GM21825 (cell line): ENCODE data around the gene CACNA1F.

ENCODE experiments used
- ATAC-seq: cut with Tn5 transposase; IDR thresholded peaks from one replicate; pipeline ENCODE4 v1.9.1; 2021; ENCODE audit warnings: mild to moderate bottlenecking, moderate library complexity; ENCODE audit not compliant: unreplicated experiment

CACNA1F gene

GRCh38 chrX:49231333-49232000 lies 1.7 kb downstream of the CACNA1F start:
- ATAC-seq: no peak

DNA sequence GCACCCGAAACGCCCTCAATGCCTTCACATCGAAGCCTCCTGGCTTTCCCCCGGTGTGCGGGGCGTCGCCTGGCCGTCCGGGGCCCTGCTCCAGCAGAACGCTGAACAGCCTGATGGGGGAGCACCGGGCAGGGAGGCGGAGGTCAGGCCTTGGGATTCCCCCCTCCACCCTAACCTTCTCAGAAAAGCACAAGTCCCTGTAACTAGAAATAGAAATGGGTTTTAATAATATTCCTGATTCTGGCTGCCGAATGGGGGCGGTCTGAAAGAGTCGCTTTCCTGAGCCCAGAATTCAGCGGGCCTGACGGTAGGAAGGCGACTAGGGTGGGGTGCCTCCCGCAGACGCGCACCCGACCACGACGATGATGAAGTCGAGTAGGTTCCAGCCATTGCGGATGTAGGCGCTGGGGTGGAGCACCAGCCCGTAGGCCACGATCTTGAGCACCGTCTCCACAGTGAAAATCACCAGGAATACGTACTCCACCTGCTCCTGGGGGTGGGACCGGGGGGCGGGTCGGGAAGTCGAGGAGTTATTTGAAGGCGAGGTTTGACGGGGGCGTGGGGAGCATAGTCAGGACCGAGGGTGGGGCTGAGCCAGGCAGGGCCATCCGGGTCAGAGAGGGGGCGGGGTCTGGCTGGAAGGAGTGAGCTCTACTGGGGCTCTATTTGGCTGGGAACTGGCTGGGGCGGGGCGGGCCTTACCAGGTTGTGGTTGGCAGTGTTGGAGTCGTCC lies 2.5 kb downstream of the CACNA1F start:
- peak; percentile 51 for ATAC-seq

- no peak for ATAC-seq
Measured at GRCh38 chrX:49228185-49228584, 5.0 kb downstream of the CACNA1F start.

DNA sequence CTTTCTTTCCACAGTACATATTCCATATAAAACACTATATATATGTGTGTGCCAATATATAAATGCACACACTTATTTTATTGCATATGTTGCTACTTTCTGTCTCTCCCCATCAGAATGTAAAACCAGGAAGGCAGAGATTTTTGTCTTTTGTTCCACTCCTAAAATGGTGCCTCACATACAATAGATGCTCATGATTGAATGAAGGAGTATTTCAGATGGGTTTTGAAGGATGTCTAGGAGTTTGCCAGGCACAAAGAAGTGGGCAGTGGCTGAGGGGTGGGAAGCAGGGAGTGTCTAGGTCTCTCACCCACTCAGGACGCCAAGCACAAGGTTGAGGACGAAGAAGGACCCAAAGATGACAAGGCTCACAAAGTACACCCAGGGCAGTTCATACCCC lies 5.4 kb downstream of the CACNA1F start:
- ATAC-seq: no peak

- ATAC-seq: no peak
Measured at GRCh38 chrX:49226946-49227345, 6.2 kb downstream of the CACNA1F start.

- ATAC-seq: no peak
Measured at GRCh38 chrX:49225858-49226257, 7.3 kb downstream of the CACNA1F start.

DNA sequence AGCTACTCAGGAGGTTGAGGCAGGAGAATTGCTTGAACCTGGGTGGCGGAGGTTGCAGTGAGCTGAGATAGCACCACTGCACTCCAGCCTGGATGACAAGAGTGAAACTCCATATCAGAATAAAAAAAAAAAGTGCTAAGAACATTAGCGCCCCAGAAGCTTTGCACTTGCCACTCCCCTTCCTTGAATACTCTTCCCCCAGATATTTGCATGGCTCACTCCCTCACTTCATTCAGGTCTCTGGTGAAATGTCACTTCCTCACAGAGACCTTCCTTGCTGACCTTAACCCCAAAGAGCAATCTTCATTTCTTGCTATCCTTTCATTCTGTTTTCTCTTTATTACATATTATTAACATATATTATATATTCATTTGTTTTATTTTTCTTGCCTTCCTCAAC lies 11.3 kb downstream of the CACNA1F start:
- ATAC-seq: no peak

GRCh38 chrX:49220100-49220499 lies 13.0 kb downstream of the CACNA1F start:
- ATAC-seq: no peak

DNA sequence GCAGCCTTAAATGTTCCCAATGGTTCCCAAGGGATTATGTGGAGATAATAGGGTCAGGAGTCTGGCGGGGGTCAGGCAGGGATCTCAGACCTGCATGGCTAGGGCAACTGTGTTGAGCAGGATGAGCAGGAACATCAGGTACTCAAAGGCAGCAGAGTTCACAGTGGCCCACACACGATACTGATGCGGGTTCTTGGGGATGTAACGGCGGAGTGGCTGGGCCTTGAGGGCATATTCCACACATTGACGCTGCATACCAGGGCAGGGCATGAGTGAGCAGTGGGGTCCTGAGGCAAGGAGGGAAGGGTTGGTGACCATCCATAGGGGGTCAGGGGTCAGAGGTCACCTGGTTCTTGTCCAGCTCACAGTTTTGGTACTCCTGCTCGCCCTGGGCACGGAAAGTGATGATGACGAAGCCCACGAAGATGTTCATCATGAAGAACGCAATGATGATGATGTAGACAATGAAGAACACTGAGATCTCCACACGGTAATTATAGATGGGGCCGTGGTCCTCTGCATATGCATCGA lies 18.1 kb downstream of the CACNA1F start:
- no peak for ATAC-seq

DNA sequence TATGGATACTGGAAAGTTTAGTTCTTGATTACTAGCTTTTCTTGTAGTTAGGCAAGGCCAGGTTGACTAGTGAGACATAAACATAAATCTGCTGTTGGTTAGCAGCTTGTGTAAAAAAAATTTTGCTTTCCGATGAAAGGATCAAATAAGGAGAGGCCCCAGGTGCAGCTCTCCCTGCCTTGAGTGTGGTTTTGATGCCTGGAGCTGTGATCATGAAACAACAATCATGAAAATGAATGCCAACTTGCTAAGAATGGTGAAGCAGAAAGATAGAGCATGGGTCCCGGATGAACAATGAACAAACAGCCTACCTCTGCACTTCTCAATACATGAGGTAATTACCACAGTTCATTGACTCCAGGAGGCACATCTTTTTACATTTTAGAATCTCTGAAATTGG lies 18.7 kb downstream of the CACNA1F start:
- no peak for ATAC-seq

DNA sequence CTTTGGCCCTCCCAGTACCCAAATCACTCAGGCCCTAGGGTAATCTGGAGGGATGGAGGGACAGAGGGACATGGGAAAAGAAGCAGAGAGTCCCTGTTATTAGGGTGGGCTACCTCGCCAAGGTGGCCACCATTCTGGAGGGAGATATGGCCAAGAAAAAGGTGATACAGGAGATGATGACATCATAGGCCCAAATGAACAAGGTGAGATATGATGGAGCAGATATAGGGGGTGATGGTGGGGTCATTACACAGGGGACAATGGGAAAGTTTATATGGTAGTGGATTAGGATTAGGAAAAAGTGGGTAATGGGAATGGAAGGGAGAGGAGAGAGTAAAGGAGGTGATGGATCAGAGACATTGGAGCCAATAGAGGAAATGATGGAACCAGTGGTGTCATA lies 20.3 kb downstream of the CACNA1F start:
- ATAC-seq: no peak

DNA sequence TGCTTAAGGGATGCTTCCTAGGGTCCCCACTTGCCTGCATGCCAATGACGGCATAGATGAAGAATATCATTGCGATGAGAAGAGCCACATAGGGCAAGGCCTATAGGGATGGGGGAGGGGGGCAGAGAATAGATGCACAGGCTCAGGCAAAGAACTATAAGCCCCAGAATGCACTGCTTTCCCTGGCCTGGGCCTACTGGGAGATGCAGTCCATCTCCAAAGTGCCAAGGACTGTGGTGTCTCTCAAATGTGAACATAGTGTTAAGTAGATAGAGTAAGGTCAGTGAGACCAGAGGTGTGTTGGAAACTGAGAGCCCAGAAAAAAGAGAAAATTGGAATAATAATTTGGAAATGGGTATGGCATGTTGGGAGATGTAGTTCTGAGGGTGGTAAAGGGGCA lies 20.9 kb downstream of the CACNA1F start:
- no peak for ATAC-seq

DNA sequence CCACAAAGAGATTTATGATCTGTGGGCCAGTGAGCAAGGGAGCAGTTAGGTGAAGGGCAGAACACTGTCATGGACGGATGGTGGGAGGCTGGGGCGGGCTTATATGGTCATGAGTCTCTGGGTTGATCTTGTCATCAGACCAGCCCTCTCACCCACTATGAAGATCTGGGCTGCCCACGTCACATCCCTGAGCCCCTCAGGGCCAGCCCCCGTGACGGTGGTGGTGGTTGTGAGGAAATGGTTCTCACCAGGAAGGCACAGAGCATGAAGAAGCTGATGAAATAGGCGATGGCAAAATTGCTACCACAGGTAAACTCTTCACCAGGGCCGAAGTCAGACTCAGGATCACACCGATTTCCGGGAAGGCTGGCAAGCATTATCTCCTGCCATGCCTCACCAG lies 22.1 kb downstream of the CACNA1F start:
- ATAC-seq: no peak

- ATAC-seq: no peak
Measured at GRCh38 chrX:49210406-49210805, 22.7 kb downstream of the CACNA1F start.

- no peak for ATAC-seq
Measured at GRCh38 chrX:49209434-49210251, 23.5 kb downstream of the CACNA1F start.

- no peak for ATAC-seq
Measured at GRCh38 chrX:49208399-49208798, 24.7 kb downstream of the CACNA1F start.

GRCh38 chrX:49206543-49206942 lies 26.6 kb downstream of the CACNA1F start:
- no peak for ATAC-seq

GRCh38 chrX:49205443-49205842 lies 27.7 kb downstream of the CACNA1F start:
- no peak for ATAC-seq

DNA sequence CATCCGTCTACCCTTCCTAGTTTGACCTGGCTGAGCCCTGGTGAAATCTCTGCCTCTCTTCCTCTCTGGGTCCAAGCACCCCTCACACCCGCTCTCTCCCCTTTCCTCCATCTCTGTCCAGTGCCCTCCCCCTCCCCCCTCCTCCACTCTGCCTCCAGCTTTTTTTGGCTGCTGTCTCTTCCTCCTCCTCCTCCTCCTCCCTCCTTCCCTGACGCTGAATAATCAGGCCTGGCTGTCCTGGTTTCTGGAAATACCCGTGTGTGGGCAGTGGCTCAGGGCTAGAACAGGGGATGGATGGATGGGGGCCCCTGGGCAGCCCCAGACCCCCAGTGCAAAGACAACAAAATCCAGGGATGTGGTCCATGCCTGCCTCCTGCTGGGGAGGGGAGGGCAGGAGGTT lies 28.4 kb downstream of the CACNA1F start:
- ATAC-seq: no peak

GRCh38 chrX:49204017-49204416 lies 29.1 kb downstream of the CACNA1F start:
- ATAC-seq: no peak

DNA sequence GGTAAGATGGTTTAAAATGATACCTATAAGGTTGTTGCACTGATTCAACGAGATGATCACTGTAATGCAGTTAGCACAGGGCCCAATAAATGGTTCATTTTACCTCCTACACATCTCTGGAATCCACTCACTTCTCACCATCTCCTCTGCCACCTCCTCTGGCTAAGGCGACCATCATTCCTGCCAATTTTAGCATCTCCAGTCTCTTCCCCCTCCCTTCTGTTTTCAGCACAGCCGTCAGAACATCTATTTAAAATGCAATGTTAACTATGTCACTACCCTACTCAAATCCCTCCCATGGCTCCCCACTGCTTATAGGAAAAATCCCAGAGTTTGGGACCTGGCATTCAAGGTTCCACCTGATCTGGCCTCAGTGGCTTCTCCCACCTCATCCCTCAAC lies 29.6 kb downstream of the CACNA1F start:
- no peak for ATAC-seq

- ATAC-seq: no peak
Measured at GRCh38 chrX:49202022-49202421, 31.1 kb downstream of the CACNA1F start.
